ENCODE results near the gene PCDHGC3. TPM values are rescaled to one million over a fixed set of nuclear protein-coding genes. Genes with fewer than 3 reads are reported as not detected.
A peak's percentile ranks its signal among the peaks of the same experiment; 100 is the strongest.

The PCDHGC3 gene
- total and polyA plus RNA-seq, 2 experiments from 2014 or later, result 12.9 to 13.8 TPM

DNA sequence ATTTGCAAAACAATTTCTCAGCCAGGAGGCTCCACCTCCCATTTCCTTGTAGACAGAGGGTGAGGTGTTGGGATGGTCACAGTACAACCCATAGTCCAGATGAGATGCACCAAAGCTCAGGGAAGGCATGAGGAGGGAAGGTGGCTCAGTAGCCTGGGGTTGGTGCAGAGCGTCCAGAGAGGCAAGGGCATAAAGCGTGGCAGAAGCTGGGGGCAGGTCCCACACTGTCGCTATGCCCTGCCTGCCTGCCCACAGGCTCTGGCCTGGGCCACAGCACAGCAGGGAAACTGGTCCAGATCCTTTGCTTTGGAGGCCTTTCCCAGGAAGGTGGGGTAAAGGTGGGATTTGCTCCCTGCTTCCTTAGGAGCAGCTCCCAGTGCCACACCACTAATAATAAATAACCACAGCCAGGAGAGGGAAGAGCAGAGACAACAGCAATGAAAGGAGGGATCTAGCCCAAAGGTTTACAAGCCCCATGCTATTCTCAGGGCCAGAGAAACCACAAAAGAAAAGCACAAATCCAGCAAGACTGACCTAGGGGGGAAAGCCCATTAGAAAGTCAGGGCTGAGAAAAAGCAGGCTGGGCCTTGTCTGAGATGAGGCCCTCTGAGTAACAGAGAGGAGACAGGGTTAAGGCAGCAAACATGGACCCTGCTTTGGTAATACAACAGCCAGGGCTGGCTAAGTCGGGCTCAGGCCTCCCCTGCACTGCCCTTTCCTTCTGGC is 40.3 kb downstream of the PCDHGC3 start:
- H3K4me3 Mint-ChIP-seq, result no peak overlapping the region
- H3K27me3 ChIP-seq (ENCODE audit: insufficient read depth), result 0 out of 2 replicates have a peak, but pooled peaks cover 4% of the 10 kb centered on the region
- TF ChIP-seq, protein P1, sequence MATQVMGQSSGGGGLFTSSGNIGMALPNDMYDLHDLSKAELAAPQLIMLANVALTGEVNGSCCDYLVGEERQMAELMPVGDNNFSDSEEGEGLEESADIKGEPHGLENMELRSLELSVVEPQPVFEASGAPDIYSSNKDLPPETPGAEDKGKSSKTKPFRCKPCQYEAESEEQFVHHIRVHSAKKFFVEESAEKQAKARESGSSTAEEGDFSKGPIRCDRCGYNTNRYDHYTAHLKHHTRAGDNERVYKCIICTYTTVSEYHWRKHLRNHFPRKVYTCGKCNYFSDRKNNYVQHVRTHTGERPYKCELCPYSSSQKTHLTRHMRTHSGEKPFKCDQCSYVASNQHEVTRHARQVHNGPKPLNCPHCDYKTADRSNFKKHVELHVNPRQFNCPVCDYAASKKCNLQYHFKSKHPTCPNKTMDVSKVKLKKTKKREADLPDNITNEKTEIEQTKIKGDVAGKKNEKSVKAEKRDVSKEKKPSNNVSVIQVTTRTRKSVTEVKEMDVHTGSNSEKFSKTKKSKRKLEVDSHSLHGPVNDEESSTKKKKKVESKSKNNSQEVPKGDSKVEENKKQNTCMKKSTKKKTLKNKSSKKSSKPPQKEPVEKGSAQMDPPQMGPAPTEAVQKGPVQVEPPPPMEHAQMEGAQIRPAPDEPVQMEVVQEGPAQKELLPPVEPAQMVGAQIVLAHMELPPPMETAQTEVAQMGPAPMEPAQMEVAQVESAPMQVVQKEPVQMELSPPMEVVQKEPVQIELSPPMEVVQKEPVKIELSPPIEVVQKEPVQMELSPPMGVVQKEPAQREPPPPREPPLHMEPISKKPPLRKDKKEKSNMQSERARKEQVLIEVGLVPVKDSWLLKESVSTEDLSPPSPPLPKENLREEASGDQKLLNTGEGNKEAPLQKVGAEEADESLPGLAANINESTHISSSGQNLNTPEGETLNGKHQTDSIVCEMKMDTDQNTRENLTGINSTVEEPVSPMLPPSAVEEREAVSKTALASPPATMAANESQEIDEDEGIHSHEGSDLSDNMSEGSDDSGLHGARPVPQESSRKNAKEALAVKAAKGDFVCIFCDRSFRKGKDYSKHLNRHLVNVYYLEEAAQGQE (IDR thresholded peaks at IDR 0.05; ENCODE audit: unreplicated experiment), result no peak
- peak overlapping the region; percentile 64; the same call in 1 of the 2 replicates for H3K27ac Mint-ChIP-seq
- H3K4me2 ChIP-seq, result peak overlapping the region; percentile 100; the same call in 1 of the 2 replicates
- no peak for ATAC-seq
- peaks cover 1% of the 10 kb centered on the region; the same call in 1 of the 2 replicates for H4K20me1 ChIP-seq (replicated peaks; ENCODE audit: insufficient read depth)
- peaks cover 26% of the 10 kb centered on the region for H3K4me1 Mint-ChIP-seq
- peaks cover 21% of the 10 kb centered on the region for H3K27me3 Mint-ChIP-seq (ENCODE audit: insufficient read depth, low read depth, poor library complexity)
- peaks cover 57% of the 10 kb centered on the region for H3K36me3 Mint-ChIP-seq (ENCODE audit: low read depth)
- no peaks in the 10 kb centered on the region for H3K79me2 ChIP-seq (replicated peaks; ENCODE audit: insufficient read depth)
- H3K4me1 ChIP-seq (ENCODE audit: insufficient read depth), result peaks cover 9% of the 10 kb centered on the region
- H3K9me3 Mint-ChIP-seq, result no peaks in the 10 kb centered on the region; the same call in 2 of the 3 replicates
- no peaks in the 10 kb centered on the region for H3K9me2 ChIP-seq (ENCODE audit: insufficient read depth)
- 0 out of 2 replicates have a peak, but pooled peaks cover 4% of the 10 kb centered on the region for H3F3A ChIP-seq (replicated peaks; ENCODE audit: low read depth)
- no peak overlapping the region for H3K27ac ChIP-seq (ENCODE audit: low read depth)
- no peak overlapping the region for H3K4me3 ChIP-seq
- no peak for DNase-seq (ENCODE audit: low spot score)
- peaks cover 15% of the 10 kb centered on the region; the same call in 1 of the 2 replicates for H3K36me3 ChIP-seq (ENCODE audit: insufficient read depth)
- no peak overlapping the region for H2AFZ ChIP-seq

DNA sequence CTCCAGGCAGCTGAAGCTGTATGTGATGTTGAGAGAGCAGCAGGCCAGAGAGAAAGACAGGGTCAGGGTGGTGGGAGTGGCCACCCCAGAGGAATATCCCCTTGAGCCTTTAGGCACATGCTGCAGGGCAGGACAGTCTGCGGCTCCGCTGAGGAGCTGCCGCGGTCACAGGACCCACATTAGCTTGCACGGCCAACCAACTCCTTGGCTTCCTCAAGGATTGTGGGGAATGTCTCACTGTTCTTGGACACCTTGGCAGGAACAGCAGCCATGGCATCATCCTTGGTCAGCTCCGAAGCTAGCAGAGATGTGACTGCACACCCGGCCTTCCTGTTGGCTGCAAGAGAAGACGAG is 40.9 kb downstream of the PCDHGC3 start:
- Histone ChIP-seq H3K4me1 (ENCODE audit: insufficient read depth) (peaks cover 9% of the 10 kb centered on the region), H3K27me3 (ENCODE audit: insufficient read depth) (0 out of 2 replicates have a peak, but pooled peaks cover 4% of the 10 kb centered on the region), H2AFZ (no peak overlapping the region), H3K4me2 (no peak overlapping the region), H3K27ac (ENCODE audit: low read depth) (no peak overlapping the region), H3F3A (replicated peaks; ENCODE audit: low read depth) (0 out of 2 replicates have a peak, but pooled peaks cover 4% of the 10 kb centered on the region), H3K4me3 (no peak overlapping the region), H3K9me2 (ENCODE audit: insufficient read depth) (no peaks in the 10 kb centered on the region), H3K79me2 (replicated peaks; ENCODE audit: insufficient read depth) (no peaks in the 10 kb centered on the region), H4K20me1 (replicated peaks; ENCODE audit: insufficient read depth) (peaks cover 4% of the 10 kb centered on the region), H3K36me3 (ENCODE audit: insufficient read depth) (peaks cover 16% of the 10 kb centered on the region)
- peaks cover 21% of the 10 kb centered on the region for H3K27me3 Mint-ChIP-seq (ENCODE audit: insufficient read depth, low read depth, poor library complexity)
- H3K4me3 Mint-ChIP-seq, result no peak overlapping the region
- ATAC-seq, result no peak
- H3K27ac Mint-ChIP-seq, result 0 out of 2 replicates have a peak overlapping the region, but pooled peaks have one; percentile 64
- no peaks in the 10 kb centered on the region; the same call in 2 of the 3 replicates for H3K9me3 Mint-ChIP-seq
- peaks cover 56% of the 10 kb centered on the region for H3K36me3 Mint-ChIP-seq (ENCODE audit: low read depth)
- peaks cover 26% of the 10 kb centered on the region for H3K4me1 Mint-ChIP-seq
- DNase-seq (ENCODE audit: low spot score), result no peak
- TF ChIP-seq CREB1 (CRISPR knock-in tag; IDR thresholded peaks at IDR 0.05; ENCODE audit: low read depth) (no peak), ZNF331 (CRISPR knock-in tag; IDR thresholded peaks at IDR 0.05; ENCODE audit: low read depth) (no peak), ZNF114 (CRISPR knock-in tag; IDR thresholded peaks at IDR 0.05) (no peak), EZH2 (IDR thresholded peaks at IDR 0.05; ENCODE audit: low read depth, unreplicated experiment) (no peak)
- TF ChIP-seq, protein P1 (IDR thresholded peaks at IDR 0.05; ENCODE audit: unreplicated experiment), result no peak
- TF ChIP-seq, protein P2, sequence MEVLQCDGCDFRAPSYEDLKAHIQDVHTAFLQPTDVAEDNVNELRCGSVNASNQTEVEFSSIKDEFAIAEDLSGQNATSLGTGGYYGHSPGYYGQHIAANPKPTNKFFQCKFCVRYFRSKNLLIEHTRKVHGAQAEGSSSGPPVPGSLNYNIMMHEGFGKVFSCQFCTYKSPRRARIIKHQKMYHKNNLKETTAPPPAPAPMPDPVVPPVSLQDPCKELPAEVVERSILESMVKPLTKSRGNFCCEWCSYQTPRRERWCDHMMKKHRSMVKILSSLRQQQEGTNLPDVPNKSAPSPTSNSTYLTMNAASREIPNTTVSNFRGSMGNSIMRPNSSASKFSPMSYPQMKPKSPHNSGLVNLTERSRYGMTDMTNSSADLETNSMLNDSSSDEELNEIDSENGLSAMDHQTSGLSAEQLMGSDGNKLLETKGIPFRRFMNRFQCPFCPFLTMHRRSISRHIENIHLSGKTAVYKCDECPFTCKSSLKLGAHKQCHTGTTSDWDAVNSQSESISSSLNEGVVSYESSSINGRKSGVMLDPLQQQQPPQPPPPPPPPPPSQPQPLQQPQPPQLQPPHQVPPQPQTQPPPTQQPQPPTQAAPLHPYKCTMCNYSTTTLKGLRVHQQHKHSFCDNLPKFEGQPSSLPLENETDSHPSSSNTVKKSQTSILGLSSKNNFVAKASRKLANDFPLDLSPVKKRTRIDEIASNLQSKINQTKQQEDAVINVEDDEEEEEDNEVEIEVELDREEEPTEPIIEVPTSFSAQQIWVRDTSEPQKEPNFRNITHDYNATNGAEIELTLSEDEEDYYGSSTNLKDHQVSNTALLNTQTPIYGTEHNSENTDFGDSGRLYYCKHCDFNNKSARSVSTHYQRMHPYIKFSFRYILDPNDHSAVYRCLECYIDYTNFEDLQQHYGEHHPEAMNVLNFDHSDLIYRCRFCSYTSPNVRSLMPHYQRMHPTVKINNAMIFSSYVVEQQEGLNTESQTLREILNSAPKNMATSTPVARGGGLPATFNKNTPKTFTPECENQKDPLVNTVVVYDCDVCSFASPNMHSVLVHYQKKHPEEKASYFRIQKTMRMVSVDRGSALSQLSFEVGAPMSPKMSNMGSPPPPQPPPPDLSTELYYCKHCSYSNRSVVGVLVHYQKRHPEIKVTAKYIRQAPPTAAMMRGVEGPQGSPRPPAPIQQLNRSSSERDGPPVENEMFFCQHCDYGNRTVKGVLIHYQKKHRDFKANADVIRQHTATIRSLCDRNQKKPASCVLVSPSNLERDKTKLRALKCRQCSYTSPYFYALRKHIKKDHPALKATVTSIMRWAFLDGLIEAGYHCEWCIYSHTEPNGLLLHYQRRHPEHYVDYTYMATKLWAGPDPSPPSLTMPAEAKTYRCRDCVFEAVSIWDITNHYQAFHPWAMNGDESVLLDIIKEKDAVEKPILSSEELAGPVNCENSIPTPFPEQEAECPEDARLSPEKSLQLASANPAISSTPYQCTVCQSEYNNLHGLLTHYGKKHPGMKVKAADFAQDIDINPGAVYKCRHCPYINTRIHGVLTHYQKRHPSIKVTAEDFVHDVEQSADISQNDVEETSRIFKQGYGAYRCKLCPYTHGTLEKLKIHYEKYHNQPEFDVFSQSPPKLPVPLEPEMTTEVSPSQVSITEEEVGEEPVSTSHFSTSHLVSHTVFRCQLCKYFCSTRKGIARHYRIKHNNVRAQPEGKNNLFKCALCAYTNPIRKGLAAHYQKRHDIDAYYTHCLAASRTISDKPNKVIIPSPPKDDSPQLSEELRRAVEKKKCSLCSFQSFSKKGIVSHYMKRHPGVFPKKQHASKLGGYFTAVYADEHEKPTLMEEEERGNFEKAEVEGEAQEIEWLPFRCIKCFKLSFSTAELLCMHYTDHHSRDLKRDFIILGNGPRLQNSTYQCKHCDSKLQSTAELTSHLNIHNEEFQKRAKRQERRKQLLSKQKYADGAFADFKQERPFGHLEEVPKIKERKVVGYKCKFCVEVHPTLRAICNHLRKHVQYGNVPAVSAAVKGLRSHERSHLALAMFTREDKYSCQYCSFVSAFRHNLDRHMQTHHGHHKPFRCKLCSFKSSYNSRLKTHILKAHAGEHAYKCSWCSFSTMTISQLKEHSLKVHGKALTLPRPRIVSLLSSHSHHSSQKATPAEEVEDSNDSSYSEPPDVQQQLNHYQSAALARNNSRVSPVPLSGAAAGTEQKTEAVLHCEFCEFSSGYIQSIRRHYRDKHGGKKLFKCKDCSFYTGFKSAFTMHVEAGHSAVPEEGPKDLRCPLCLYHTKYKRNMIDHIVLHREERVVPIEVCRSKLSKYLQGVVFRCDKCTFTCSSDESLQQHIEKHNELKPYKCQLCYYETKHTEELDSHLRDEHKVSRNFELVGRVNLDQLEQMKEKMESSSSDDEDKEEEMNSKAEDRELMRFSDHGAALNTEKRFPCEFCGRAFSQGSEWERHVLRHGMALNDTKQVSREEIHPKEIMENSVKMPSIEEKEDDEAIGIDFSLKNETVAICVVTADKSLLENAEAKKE (CRISPR knock-in tag; IDR thresholded peaks at IDR 0.05), result no peak
